Smooth muscle cell (in vitro differentiated cells): ENCODE data around the gene WWP2. TPM values are rescaled to one million over a fixed set of nuclear protein-coding genes. Genes with fewer than 3 reads are reported as not detected.

Experiments
- DNase-seq: peaks from one replicate; lab custom pipeline; 2025; ENCODE audit not compliant: unreplicated experiment; lab: John Stamatoyannopoulos, UW
- H2AFZ ChIP-seq: fragments of 200-600 bp; sonication (generic); 2 replicates; pipeline ENCODE4 v1.6.0; 2016; ENCODE audit warnings: antibody characterized with exemption, low read depth, mild to moderate bottlenecking
- H3F3A ChIP-seq: fragments of 200-600 bp; sonication (generic); 2 replicates; pipeline ENCODE4 v1.6.0; 2017; ENCODE audit warnings: antibody characterized with exemption, low read depth
- H3K27ac ChIP-seq: fragments of 200-600 bp; sonication (generic); 2 replicates; pipeline ENCODE4 v1.5.1; 2016; ENCODE audit warnings: low read depth, mild to moderate bottlenecking
- H3K27me3 ChIP-seq: fragments of 200-600 bp; sonication (generic); 2 replicates; pipeline ENCODE4 v1.6.1; 2016; ENCODE audit warnings: low read depth, mild to moderate bottlenecking
- H3K36me3 ChIP-seq: fragments of 200-600 bp; sonication (generic); 2 replicates; pipeline ENCODE4 v1.5.1; 2016; ENCODE audit warnings: low read depth
- H3K4me1 ChIP-seq: fragments of 200-600 bp; sonication (generic); 2 replicates; pipeline ENCODE4 v1.5.1; 2016; ENCODE audit warnings: low read depth
- H3K4me2 ChIP-seq: fragments of 200-600 bp; sonication (generic); 2 replicates; pipeline ENCODE4 v1.6.0; 2016; ENCODE audit warnings: mild to moderate bottlenecking
- H3K4me3 ChIP-seq: fragments of 200-600 bp; sonication (generic); 2 replicates; pipeline ENCODE4 v1.5.1; 2016; ENCODE audit warnings: mild to moderate bottlenecking
- H3K79me2 ChIP-seq: fragments of 200-600 bp; sonication (generic); 2 replicates; pipeline ENCODE4 v1.6.0; 2016; ENCODE audit warnings: low read depth, mild to moderate bottlenecking
- H3K9ac ChIP-seq: fragments of 200-600 bp; sonication (generic); 2 replicates; pipeline ENCODE4 v1.6.0; 2016; ENCODE audit warnings: low read depth
- H3K9me3 ChIP-seq: fragments of 200-600 bp; sonication (generic); replicated peaks from 2 replicates; pipeline ENCODE4 v1.5.1; 2016; ENCODE audit warnings: low read depth
- H4K20me1 ChIP-seq: fragments of 200-600 bp; sonication (generic); 2 replicates; pipeline ENCODE4 v1.6.0; 2016; ENCODE audit warnings: low read depth
- WGBS: methylation state at CpG from one replicate; pipeline ENCODE4 v1.1.7; 2016; ENCODE audit warnings: low lambda C conversion rate; 5-methylcytosine and 5-hydroxymethylcytosine counted together
- polyA plus RNA-seq: library from polyadenylated mRNA; unstranded; fragments of >200 nt; fragmentation: Nextera tagmentation; extraction: Ambion mirVana; gene quantifications from 2 replicates; pipeline ENCODE4 v1.2.1, GENCODE V29; 2016
- total RNA-seq: library from RNA; depleted of rRNA; stranded (reverse); fragments of >200 nt; gene quantifications from 2 replicates; pipeline ENCODE4 v1.2.3, GENCODE V29; 2014
- TF ChIP-seq, protein P1 (sequence below): fragments of 200-600 bp; sonication (generic); IDR thresholded peaks from 2 replicates; pipeline ENCODE4 v1.5.1; 2017; ENCODE audit warnings: borderline replicate concordance, mild to moderate bottlenecking, antibody characterized with exemption; ENCODE audit not compliant: insufficient read depth, poor library complexity, severe bottlenecking

WWP2 gene
- total and polyA plus RNA-seq, 2 experiments from 2014 or later, result 7.8 to 9.0 TPM

DNA sequence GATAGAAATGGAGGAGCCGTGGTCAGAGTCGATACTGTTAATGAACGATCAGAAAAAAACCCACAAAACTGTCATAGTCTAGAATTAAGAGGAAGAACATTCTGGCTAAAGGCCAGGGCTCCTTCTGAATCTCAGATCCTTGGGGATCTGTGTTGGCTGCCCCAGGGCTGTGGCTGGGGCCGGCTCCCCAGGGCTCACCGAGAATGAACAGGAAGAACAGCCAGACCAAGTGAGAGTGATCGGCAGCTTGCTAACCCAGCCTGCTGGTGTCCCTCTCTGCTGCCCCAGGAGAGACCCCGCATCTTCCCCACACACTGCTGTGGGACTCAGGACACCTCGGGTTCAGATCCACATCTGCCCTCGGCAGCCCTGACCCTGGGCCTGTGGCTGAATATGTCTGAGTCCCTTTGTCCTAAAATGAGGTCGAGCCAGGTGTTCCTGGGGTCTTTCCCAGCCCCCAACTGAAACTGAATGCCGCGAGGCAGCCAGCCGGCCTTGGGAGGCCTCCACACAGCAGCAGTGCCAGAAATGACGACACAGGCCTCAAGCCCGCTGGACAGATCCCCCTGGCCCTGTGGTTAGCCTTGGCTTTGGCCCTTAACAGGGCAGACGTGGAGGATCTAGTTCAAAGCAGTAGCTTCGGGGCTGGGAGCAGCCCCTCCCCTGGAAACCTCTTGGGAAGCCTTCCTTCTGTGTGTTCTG, 165.1 kb downstream of the WWP2 start:
- H3K79me2 ChIP-seq, result no peaks in the 10 kb centered on the region
- H3K27me3 ChIP-seq, result no peaks in the 10 kb centered on the region
- H3K4me2 ChIP-seq, result no peak overlapping the region
- no peak overlapping the region for H3K9ac ChIP-seq
- 75% methylated on average over 17 of the region's 17 CpGs for WGBS
- no peaks in the 10 kb centered on the region for H3K9me3 ChIP-seq
- H3K36me3 ChIP-seq, result no peaks in the 10 kb centered on the region
- no peak for DNase-seq
- no peak overlapping the region for H2AFZ ChIP-seq
- no peak overlapping the region for H3K4me3 ChIP-seq
- no peaks in the 10 kb centered on the region for H3F3A ChIP-seq
- TF ChIP-seq, protein P1, sequence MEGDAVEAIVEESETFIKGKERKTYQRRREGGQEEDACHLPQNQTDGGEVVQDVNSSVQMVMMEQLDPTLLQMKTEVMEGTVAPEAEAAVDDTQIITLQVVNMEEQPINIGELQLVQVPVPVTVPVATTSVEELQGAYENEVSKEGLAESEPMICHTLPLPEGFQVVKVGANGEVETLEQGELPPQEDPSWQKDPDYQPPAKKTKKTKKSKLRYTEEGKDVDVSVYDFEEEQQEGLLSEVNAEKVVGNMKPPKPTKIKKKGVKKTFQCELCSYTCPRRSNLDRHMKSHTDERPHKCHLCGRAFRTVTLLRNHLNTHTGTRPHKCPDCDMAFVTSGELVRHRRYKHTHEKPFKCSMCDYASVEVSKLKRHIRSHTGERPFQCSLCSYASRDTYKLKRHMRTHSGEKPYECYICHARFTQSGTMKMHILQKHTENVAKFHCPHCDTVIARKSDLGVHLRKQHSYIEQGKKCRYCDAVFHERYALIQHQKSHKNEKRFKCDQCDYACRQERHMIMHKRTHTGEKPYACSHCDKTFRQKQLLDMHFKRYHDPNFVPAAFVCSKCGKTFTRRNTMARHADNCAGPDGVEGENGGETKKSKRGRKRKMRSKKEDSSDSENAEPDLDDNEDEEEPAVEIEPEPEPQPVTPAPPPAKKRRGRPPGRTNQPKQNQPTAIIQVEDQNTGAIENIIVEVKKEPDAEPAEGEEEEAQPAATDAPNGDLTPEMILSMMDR, result no peak
- H4K20me1 ChIP-seq, result no peaks in the 10 kb centered on the region
- H3K4me1 ChIP-seq, result no peaks in the 10 kb centered on the region
- no peak overlapping the region for H3K27ac ChIP-seq

DNA sequence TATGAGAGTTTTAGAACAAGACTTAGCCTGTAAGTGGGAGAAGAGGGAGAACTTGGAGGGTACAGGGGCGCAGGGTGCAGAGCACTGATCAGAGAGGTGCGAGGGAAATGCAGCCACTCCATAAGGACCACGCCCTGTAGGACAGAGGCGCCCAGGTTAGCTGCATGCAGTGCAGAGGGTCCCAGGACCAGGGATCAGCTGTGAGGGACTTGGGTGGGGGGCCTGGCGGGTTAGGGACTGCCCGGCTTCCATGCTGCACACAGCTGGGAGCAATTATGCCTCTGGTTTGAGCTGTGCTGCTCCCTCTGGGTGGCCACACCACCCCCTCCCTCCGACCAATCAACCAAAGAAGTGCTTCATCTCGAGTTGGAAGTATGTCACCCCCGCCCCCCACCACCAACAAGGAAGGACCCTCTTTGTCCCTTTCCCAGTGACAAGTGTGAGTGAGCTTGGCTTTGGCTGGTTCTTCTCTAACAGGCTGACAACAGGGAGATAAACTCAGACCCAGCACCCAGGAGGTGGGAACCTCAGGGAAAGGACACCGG, 166.8 kb downstream of the WWP2 start:
- Histone ChIP-seq H3K27me3 (no peaks in the 10 kb centered on the region), H3K4me3 (no peak overlapping the region), H3K36me3 (no peaks in the 10 kb centered on the region), H4K20me1 (no peaks in the 10 kb centered on the region), H3K27ac (no peak overlapping the region), H3K4me1 (no peaks in the 10 kb centered on the region), H2AFZ (no peak overlapping the region), H3K79me2 (no peaks in the 10 kb centered on the region), H3F3A (no peaks in the 10 kb centered on the region), H3K4me2 (no peak overlapping the region), H3K9ac (no peak overlapping the region), H3K9me3 (no peaks in the 10 kb centered on the region)
- DNase-seq, result no peak
- WGBS, result 90% methylated on average over 10 of the region's 10 CpGs
- TF ChIP-seq, protein P1, result no peak

DNA sequence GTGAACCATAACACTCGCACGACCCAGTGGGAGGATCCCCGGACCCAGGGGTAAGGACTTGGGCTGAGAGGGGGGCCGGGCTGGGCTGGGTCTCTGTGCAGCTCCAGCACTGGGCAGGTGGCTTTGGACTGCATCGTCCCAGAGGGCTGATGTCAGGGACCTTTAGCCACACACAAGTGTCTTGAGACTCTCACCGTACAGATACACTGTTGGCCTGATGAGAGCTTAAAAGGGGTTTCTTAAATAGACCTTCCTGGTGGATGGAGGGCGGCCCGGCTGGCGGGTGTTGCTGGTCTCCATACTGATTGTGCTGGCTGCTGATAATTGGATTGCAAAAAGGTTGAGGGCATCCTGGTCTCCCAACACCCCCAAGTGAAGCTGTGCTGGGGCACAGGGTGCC, 167.3 kb downstream of the WWP2 start:
- H3K9ac ChIP-seq, result no peak overlapping the region
- H2AFZ ChIP-seq, result no peak overlapping the region
- H3K27me3 ChIP-seq, result no peaks in the 10 kb centered on the region
- WGBS, result 95% methylated on average over 9 of the region's 9 CpGs
- no peak for DNase-seq
- H3K79me2 ChIP-seq, result no peaks in the 10 kb centered on the region
- H3F3A ChIP-seq, result no peaks in the 10 kb centered on the region
- H3K9me3 ChIP-seq, result no peaks in the 10 kb centered on the region
- TF ChIP-seq, protein P1, result no peak
- no peak overlapping the region for H3K27ac ChIP-seq
- no peaks in the 10 kb centered on the region for H3K36me3 ChIP-seq
- H3K4me3 ChIP-seq, result no peak overlapping the region
- H3K4me1 ChIP-seq, result no peaks in the 10 kb centered on the region
- no peak overlapping the region for H3K4me2 ChIP-seq
- H4K20me1 ChIP-seq, result no peaks in the 10 kb centered on the region
